Activated CD4-positive, alpha-beta T cell treated with anti-CD3 and anti-CD28 coated beads, Interleukin-2, amount 10 ng/mL, durations not matched to agents 24 days and 14 days (primary cell): ENCODE results near the gene RBBP8. TPM values are rescaled to one million over a fixed set of nuclear protein-coding genes. Genes with fewer than 3 reads are reported as not detected.

Source experiments
- DNase-seq: peaks from one replicate; pipeline ENCODE4 v3.0.0; 2022
- H3K27ac Mint-ChIP-seq: one replicate; pipeline ENCODE4 v1.8.0; 2022; ENCODE audit warnings: mild to moderate bottlenecking, mixed read lengths
- H3K27me3 Mint-ChIP-seq: one replicate; pipeline ENCODE4 v1.8.0; 2022; ENCODE audit warnings: mixed read lengths
- H3K36me3 Mint-ChIP-seq: one replicate; pipeline ENCODE4 v1.8.0; 2022; ENCODE audit warnings: low read depth, mild to moderate bottlenecking, mixed read lengths
- H3K4me1 Mint-ChIP-seq: one replicate; pipeline ENCODE4 v1.8.0; 2021; ENCODE audit warnings: mixed read lengths
- H3K4me3 Mint-ChIP-seq: one replicate; pipeline ENCODE4 v1.8.0; 2022; ENCODE audit warnings: mild to moderate bottlenecking, moderate library complexity, mixed read lengths
- H3K9me3 Mint-ChIP-seq: one replicate; pipeline ENCODE4 v1.8.0; 2021; ENCODE audit warnings: mixed read lengths
- intact Hi-C: fragments of 100-400 bp; cut with micrococcal nuclease; formaldehyde crosslinking; loops from one replicate; pipeline ENCODE4 v1.15.1; 2023
- total RNA-seq: library from RNA; stranded (reverse); gene quantifications from 2 replicates; pipeline ENCODE4 v1.2.3, GENCODE V29; 2022

Gene RBBP8
- total RNA-seq, 1 donor from 2014 or later: 97.8 TPM

GRCh38 chr18:23065234-23065806 lies 132.2 kb downstream of the RBBP8 start:
- Mint-ChIP-seq H3K36me3 (peaks cover 13% of the 10 kb centered on the region), H3K27ac (no peak overlapping the region)

GRCh38 chr18:23066060-23066459 lies 132.9 kb downstream of the RBBP8 start:
- peaks cover 13% of the 10 kb centered on the region for H3K36me3 Mint-ChIP-seq
- H3K4me1 Mint-ChIP-seq: peaks cover 23% of the 10 kb centered on the region
- intact Hi-C loops: no loop called here
- no peak overlapping the region for H3K27ac Mint-ChIP-seq
- peaks cover 23% of the 10 kb centered on the region for H3K9me3 Mint-ChIP-seq
- no peak for DNase-seq
- H3K4me3 Mint-ChIP-seq: no peak overlapping the region
- peaks cover 2% of the 10 kb centered on the region for H3K27me3 Mint-ChIP-seq

More at GRCh38 chr18:23065234-23065806, 132.2 kb downstream of the RBBP8 start:
- Mint-ChIP-seq H3K9me3 (peaks cover 22% of the 10 kb centered on the region), H3K4me3 (no peak overlapping the region), H3K4me1 (peaks cover 17% of the 10 kb centered on the region), H3K27me3 (peaks cover 2% of the 10 kb centered on the region)
- intact Hi-C loops: no loop called here
- no peak for DNase-seq

GRCh38 chr18:23066504-23067039 lies 133.4 kb downstream of the RBBP8 start:
- Mint-ChIP-seq H3K4me1 (peaks cover 28% of the 10 kb centered on the region), H3K36me3 (peaks cover 16% of the 10 kb centered on the region), H3K9me3 (peaks cover 23% of the 10 kb centered on the region), H3K27me3 (peaks cover 2% of the 10 kb centered on the region), H3K27ac (no peak overlapping the region), H3K4me3 (no peak overlapping the region)
- intact Hi-C loops: no loop called here
- DNase-seq: no peak

GRCh38 chr18:23067236-23067635 lies 134.1 kb downstream of the RBBP8 start:
- H3K9me3 Mint-ChIP-seq: peaks cover 23% of the 10 kb centered on the region
- no peak overlapping the region for H3K4me3 Mint-ChIP-seq
- peaks cover 2% of the 10 kb centered on the region for H3K27me3 Mint-ChIP-seq
- H3K36me3 Mint-ChIP-seq: peaks cover 16% of the 10 kb centered on the region
- H3K4me1 Mint-ChIP-seq: peaks cover 35% of the 10 kb centered on the region
- intact Hi-C loops: no loop called here
- no peak overlapping the region for H3K27ac Mint-ChIP-seq
- no peak for DNase-seq

GRCh38 chr18:23068011-23068410 lies 134.9 kb downstream of the RBBP8 start:
- peak overlapping the region; percentile 14 for H3K4me3 Mint-ChIP-seq
- peaks cover 2% of the 10 kb centered on the region for H3K27me3 Mint-ChIP-seq
- DNase-seq: no peak
- peaks cover 42% of the 10 kb centered on the region for H3K4me1 Mint-ChIP-seq
- H3K36me3 Mint-ChIP-seq: peaks cover 16% of the 10 kb centered on the region
- H3K9me3 Mint-ChIP-seq: peaks cover 23% of the 10 kb centered on the region
- intact Hi-C loops: no loop called here
- H3K27ac Mint-ChIP-seq: no peak overlapping the region

GRCh38 chr18:23068570-23069310 lies 135.6 kb downstream of the RBBP8 start:
- H3K4me3 Mint-ChIP-seq: no peak overlapping the region
- H3K9me3 Mint-ChIP-seq: peaks cover 17% of the 10 kb centered on the region
- DNase-seq: no peak
- peaks cover 13% of the 10 kb centered on the region for H3K36me3 Mint-ChIP-seq
- intact Hi-C loops: no loop called here
- H3K27ac Mint-ChIP-seq: no peak overlapping the region
- H3K4me1 Mint-ChIP-seq: peaks cover 47% of the 10 kb centered on the region
- H3K27me3 Mint-ChIP-seq: no peaks in the 10 kb centered on the region

- no peaks in the 10 kb centered on the region for H3K27me3 Mint-ChIP-seq
- peaks cover 53% of the 10 kb centered on the region for H3K4me1 Mint-ChIP-seq
- H3K9me3 Mint-ChIP-seq: peaks cover 17% of the 10 kb centered on the region
- intact Hi-C loops: no loop called here
- H3K4me3 Mint-ChIP-seq: peak overlapping the region; percentile 4
- H3K36me3 Mint-ChIP-seq: peaks cover 13% of the 10 kb centered on the region
- peak; percentile 69 for DNase-seq
- H3K27ac Mint-ChIP-seq: peak overlapping the region; percentile 68
Observed at GRCh38 chr18:23069481-23069880, 136.4 kb downstream of the RBBP8 start.

- Mint-ChIP-seq H3K9me3 (peaks cover 17% of the 10 kb centered on the region), H3K27me3 (no peaks in the 10 kb centered on the region), H3K4me1 (peaks cover 53% of the 10 kb centered on the region), H3K4me3 (peak overlapping the region; percentile 4), H3K27ac (peak overlapping the region; percentile 68), H3K36me3 (peaks cover 13% of the 10 kb centered on the region)
- peak; percentile 59 for DNase-seq
- intact Hi-C loops: loop anchor here (5.0 kb wide), 2 partner anchors 48 to 162 kb away; no protein-coding TSS in a partner anchor
Observed at GRCh38 chr18:23069898-23070297, 136.8 kb downstream of the RBBP8 start.

- intact Hi-C loops: loop anchor here (5.0 kb wide), 2 partner anchors 49 to 161 kb away; no protein-coding TSS in a partner anchor
- peaks cover 13% of the 10 kb centered on the region for H3K36me3 Mint-ChIP-seq
- peaks cover 53% of the 10 kb centered on the region for H3K4me1 Mint-ChIP-seq
Observed at GRCh38 chr18:23071285-23071684, 138.2 kb downstream of the RBBP8 start.

GRCh38 chr18:23072079-23072478 lies 139.0 kb downstream of the RBBP8 start:
- H3K36me3 Mint-ChIP-seq: peaks cover 13% of the 10 kb centered on the region
- H3K9me3 Mint-ChIP-seq: peaks cover 12% of the 10 kb centered on the region
- peaks cover 52% of the 10 kb centered on the region for H3K4me1 Mint-ChIP-seq
- no peaks in the 10 kb centered on the region for H3K27me3 Mint-ChIP-seq
- no peak for DNase-seq
- intact Hi-C loops: loop anchor here (5.0 kb wide), 2 partner anchors 50 to 160 kb away; no protein-coding TSS in a partner anchor
- peak overlapping the region; percentile 66 for H3K4me3 Mint-ChIP-seq
- peak overlapping the region; percentile 95 for H3K27ac Mint-ChIP-seq

More at GRCh38 chr18:23071285-23071684, 138.2 kb downstream of the RBBP8 start:
- Mint-ChIP-seq H3K9me3 (peaks cover 14% of the 10 kb centered on the region), H3K4me3 (peak overlapping the region; percentile 66), H3K27me3 (no peaks in the 10 kb centered on the region), H3K27ac (peak overlapping the region; percentile 95)
- peak; percentile 96 for DNase-seq

- H3K9me3 Mint-ChIP-seq: peaks cover 9% of the 10 kb centered on the region
- peaks cover 60% of the 10 kb centered on the region for H3K4me1 Mint-ChIP-seq
- intact Hi-C loops: loop anchor here (5.0 kb wide), 2 partner anchors 52 to 158 kb away; no protein-coding TSS in a partner anchor
- no peak for DNase-seq
- H3K36me3 Mint-ChIP-seq: peaks cover 8% of the 10 kb centered on the region
- H3K27me3 Mint-ChIP-seq: no peaks in the 10 kb centered on the region
- H3K4me3 Mint-ChIP-seq: no peak overlapping the region
- H3K27ac Mint-ChIP-seq: no peak overlapping the region
Observed at GRCh38 chr18:23073996-23074606, 141.0 kb downstream of the RBBP8 start.
